ENCODE measurements around the gene ADGRE3.

DNA sequence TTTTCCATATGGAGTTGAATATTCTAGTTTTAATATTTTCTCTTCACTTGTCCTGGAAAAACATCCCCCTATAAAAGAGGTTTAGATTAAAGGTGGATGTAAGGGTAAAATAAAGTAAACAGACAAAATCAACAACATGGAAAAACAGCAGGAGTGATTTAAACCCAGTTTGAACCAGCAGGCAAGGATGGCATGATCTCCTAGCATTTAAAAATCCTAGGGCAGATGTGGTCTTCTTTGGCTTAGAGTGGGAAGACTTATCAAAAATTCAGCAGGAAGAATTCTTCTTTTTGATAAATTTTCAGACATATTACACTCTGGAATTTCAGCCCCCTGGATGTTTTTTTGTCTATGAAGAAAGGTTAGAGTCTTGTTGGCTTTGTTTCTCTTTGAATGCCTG lies 55.2 kb downstream of the ADGRE3 start:
- TF ChIP-seq, protein P1, sequence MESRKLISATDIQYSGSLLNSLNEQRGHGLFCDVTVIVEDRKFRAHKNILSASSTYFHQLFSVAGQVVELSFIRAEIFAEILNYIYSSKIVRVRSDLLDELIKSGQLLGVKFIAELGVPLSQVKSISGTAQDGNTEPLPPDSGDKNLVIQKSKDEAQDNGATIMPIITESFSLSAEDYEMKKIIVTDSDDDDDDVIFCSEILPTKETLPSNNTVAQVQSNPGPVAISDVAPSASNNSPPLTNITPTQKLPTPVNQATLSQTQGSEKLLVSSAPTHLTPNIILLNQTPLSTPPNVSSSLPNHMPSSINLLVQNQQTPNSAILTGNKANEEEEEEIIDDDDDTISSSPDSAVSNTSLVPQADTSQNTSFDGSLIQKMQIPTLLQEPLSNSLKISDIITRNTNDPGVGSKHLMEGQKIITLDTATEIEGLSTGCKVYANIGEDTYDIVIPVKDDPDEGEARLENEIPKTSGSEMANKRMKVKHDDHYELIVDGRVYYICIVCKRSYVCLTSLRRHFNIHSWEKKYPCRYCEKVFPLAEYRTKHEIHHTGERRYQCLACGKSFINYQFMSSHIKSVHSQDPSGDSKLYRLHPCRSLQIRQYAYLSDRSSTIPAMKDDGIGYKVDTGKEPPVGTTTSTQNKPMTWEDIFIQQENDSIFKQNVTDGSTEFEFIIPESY (IDR thresholded peaks at IDR 0.05), result no peak
- TF ChIP-seq, protein P2, sequence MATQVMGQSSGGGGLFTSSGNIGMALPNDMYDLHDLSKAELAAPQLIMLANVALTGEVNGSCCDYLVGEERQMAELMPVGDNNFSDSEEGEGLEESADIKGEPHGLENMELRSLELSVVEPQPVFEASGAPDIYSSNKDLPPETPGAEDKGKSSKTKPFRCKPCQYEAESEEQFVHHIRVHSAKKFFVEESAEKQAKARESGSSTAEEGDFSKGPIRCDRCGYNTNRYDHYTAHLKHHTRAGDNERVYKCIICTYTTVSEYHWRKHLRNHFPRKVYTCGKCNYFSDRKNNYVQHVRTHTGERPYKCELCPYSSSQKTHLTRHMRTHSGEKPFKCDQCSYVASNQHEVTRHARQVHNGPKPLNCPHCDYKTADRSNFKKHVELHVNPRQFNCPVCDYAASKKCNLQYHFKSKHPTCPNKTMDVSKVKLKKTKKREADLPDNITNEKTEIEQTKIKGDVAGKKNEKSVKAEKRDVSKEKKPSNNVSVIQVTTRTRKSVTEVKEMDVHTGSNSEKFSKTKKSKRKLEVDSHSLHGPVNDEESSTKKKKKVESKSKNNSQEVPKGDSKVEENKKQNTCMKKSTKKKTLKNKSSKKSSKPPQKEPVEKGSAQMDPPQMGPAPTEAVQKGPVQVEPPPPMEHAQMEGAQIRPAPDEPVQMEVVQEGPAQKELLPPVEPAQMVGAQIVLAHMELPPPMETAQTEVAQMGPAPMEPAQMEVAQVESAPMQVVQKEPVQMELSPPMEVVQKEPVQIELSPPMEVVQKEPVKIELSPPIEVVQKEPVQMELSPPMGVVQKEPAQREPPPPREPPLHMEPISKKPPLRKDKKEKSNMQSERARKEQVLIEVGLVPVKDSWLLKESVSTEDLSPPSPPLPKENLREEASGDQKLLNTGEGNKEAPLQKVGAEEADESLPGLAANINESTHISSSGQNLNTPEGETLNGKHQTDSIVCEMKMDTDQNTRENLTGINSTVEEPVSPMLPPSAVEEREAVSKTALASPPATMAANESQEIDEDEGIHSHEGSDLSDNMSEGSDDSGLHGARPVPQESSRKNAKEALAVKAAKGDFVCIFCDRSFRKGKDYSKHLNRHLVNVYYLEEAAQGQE (IDR thresholded peaks at IDR 0.05), result no peak
- TF ChIP-seq, protein P3, sequence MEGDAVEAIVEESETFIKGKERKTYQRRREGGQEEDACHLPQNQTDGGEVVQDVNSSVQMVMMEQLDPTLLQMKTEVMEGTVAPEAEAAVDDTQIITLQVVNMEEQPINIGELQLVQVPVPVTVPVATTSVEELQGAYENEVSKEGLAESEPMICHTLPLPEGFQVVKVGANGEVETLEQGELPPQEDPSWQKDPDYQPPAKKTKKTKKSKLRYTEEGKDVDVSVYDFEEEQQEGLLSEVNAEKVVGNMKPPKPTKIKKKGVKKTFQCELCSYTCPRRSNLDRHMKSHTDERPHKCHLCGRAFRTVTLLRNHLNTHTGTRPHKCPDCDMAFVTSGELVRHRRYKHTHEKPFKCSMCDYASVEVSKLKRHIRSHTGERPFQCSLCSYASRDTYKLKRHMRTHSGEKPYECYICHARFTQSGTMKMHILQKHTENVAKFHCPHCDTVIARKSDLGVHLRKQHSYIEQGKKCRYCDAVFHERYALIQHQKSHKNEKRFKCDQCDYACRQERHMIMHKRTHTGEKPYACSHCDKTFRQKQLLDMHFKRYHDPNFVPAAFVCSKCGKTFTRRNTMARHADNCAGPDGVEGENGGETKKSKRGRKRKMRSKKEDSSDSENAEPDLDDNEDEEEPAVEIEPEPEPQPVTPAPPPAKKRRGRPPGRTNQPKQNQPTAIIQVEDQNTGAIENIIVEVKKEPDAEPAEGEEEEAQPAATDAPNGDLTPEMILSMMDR (IDR thresholded peaks at IDR 0.05; ENCODE audit: low read depth, low read length, missing input control), result no peak
- TF ChIP-seq EGR1 (IDR thresholded peaks at IDR 0.05; ENCODE audit: low read depth in 2 of 2) (no peak), SP1 (IDR thresholded peaks at IDR 0.05) (no peak)
- TF ChIP-seq, protein P4, sequence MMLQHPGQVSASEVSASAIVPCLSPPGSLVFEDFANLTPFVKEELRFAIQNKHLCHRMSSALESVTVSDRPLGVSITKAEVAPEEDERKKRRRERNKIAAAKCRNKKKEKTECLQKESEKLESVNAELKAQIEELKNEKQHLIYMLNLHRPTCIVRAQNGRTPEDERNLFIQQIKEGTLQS (IDR thresholded peaks at IDR 0.05), result no peak

Data from liver (tissue), 3 donors.